Upper lobe of left lung (tissue), 6 donors: ENCODE results near the gene DUSP12. TPM values are rescaled to one million over a fixed set of nuclear protein-coding genes. Genes with fewer than 3 reads are reported as not detected.

Experiments used
- ATAC-seq, 2 donors: fragments of 200-7000 bp; cut with Tn5 transposase; one replicate each; pipeline ENCODE4 v1.9.1; 2022; ENCODE audit warnings: mild to moderate bottlenecking in 2 of 2, moderate library complexity in 2 of 2; ENCODE audit not compliant: low FRiP score in 2 of 2
- DNase-seq, 2 donors: peaks; one replicate each; pipeline ENCODE4 v3.0.0-alpha.2; 2019 to 2020
- H3K27ac ChIP-seq, 4 donors: fragments of 200-600 bp; sonication (generic); one replicate each; pipeline ENCODE4 v1.5.1; 2016 to 2019
- H3K27me3 ChIP-seq, 4 donors: fragments of 200-600 bp; sonication (generic); one replicate each; pipeline ENCODE4 v1.5.1; 2017 to 2019
- H3K36me3 ChIP-seq, 4 donors: fragments of 200-600 bp; sonication (generic); one replicate each; pipeline ENCODE4 v1.5.1; 2016 to 2019
- H3K4me1 ChIP-seq, 4 donors: fragments of 200-600 bp; sonication (generic); one replicate each; pipeline ENCODE4 v1.5.1; 2018 to 2019
- H3K4me3 ChIP-seq, 4 donors: fragments of 200-600 bp; sonication (generic); one replicate each; pipeline ENCODE4 v1.5.1; 2017 to 2019; ENCODE audit warnings: mild to moderate bottlenecking in 2 of 4, moderate library complexity in 1 of 4
- H3K9me3 ChIP-seq, 4 donors: fragments of 200-600 bp; sonication (generic); one replicate each; pipeline ENCODE4 v1.5.1; 2018 to 2019
- EP300 ChIP-seq, 4 donors: sonication (generic); formaldehyde crosslinking; IDR thresholded peaks; one replicate each; pipeline ENCODE4 v1.5.1; 2017; ENCODE audit warnings: antibody characterized with exemption in 4 of 4, control low read depth in 2 of 4
- POLR2A ChIP-seq, 4 donors: fragments of 450-650 bp; IDR thresholded peaks; one replicate each; pipeline ENCODE4 v1.5.1; 2016 to 2017; ENCODE audit warnings: antibody characterized with exemption in 4 of 4, mild to moderate bottlenecking in 2 of 4
- POLR2AphosphoS5 ChIP-seq, 2 donors: sonication (generic); formaldehyde crosslinking; IDR thresholded peaks; one replicate each; pipeline ENCODE4 v1.5.1; 2017; ENCODE audit warnings: antibody characterized with exemption in 2 of 2
- WGBS, 2 donors: methylation state at CpG; one replicate each; pipeline ENCODE4 v1.1.5; 2017 to 2018; 5-methylcytosine and 5-hydroxymethylcytosine counted together
- total RNA-seq, 6 donors: library from RNA; depleted of rRNA in 4 of 6; stranded (reverse); fragments of >200 nt in 4 of 6; gene quantifications; one replicate each; pipeline versions ENCODE4 v1.1.0 to v1.2.1, GENCODE V29; 2016 to 2021
- TF ChIP-seq, protein P1 (sequence below), 6 experiments: fragments of 450-650 bp in 4 of 6; fragments of 200-600 bp in 2 of 6; sonication (generic) in 2 of 6; IDR thresholded peaks; one replicate each; pipeline ENCODE4 v1.5.1; 2016 to 2019; ENCODE audit warnings: antibody characterized with exemption in 6 of 6
- donor health status: DM: no; HTN: no; CAD: no; lungs with moderate emphysema.
- donor health status: DM: no; HTN: yes; CAD: no; lungs with severe emphysema.

DUSP12 gene
- total RNA-seq, 6 donors from 2014 or later = 4.6 to 29.0 (median 15.9) TPM

DNA sequence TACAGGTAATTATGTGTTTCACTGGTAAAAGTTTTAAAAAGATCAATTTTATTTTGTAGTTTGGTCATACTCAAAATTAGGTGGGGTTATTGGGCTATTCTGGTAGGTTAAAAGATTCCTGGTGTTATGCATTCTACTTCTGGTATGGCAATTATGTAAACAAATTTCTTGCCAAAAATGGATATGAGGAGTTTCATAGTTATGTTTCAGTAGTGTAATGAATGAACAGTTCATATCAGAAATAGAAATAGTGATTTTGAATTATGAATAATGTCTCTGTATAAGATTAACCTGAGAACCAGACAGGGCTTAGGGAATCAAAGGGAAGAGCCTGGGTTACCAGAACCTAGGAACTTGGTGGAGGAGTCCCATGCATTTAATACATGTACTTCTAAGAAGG, 32.4 kb downstream of the DUSP12 start:
- TF ChIP-seq, protein P1, sequence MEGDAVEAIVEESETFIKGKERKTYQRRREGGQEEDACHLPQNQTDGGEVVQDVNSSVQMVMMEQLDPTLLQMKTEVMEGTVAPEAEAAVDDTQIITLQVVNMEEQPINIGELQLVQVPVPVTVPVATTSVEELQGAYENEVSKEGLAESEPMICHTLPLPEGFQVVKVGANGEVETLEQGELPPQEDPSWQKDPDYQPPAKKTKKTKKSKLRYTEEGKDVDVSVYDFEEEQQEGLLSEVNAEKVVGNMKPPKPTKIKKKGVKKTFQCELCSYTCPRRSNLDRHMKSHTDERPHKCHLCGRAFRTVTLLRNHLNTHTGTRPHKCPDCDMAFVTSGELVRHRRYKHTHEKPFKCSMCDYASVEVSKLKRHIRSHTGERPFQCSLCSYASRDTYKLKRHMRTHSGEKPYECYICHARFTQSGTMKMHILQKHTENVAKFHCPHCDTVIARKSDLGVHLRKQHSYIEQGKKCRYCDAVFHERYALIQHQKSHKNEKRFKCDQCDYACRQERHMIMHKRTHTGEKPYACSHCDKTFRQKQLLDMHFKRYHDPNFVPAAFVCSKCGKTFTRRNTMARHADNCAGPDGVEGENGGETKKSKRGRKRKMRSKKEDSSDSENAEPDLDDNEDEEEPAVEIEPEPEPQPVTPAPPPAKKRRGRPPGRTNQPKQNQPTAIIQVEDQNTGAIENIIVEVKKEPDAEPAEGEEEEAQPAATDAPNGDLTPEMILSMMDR (IDR thresholded peaks at IDR 0.05) = no peak
- TF ChIP-seq EP300 (IDR thresholded peaks at IDR 0.05) (no peak), POLR2AphosphoS5 (IDR thresholded peaks at IDR 0.05) (no peak), POLR2A (IDR thresholded peaks at IDR 0.05) (no peak)
- no peak for ATAC-seq
- peaks cover 0 to 2% (median 0%) of the 10 kb centered on the region in 4 donors for H3K4me1 ChIP-seq
- DNase-seq = no peak
- no peak overlapping the region for H3K4me3 ChIP-seq
- no peak overlapping the region for H3K27ac ChIP-seq
- H3K27me3 ChIP-seq = no peaks in the 10 kb centered on the region
- peaks cover 3 to 60% (median 26%) of the 10 kb centered on the region in 4 donors for H3K36me3 ChIP-seq
- H3K9me3 ChIP-seq = no peaks in the 10 kb centered on the region

GRCh38 chr1:161782886-161783285, 33.3 kb downstream of the DUSP12 start:
- no peak overlapping the region for H3K4me3 ChIP-seq
- ATAC-seq (no peak), DNase-seq (no peak)
- no peaks in the 10 kb centered on the region for H3K9me3 ChIP-seq
- H3K27ac ChIP-seq = no peak overlapping the region
- TF ChIP-seq POLR2AphosphoS5 (IDR thresholded peaks at IDR 0.05) (no peak), POLR2A (IDR thresholded peaks at IDR 0.05) (no peak), EP300 (IDR thresholded peaks at IDR 0.05) (no peak)
- TF ChIP-seq, protein P1 (IDR thresholded peaks at IDR 0.05) = no peak
- H3K4me1 ChIP-seq = peaks cover 0 to 2% (median 0%) of the 10 kb centered on the region in 4 donors
- peaks cover 3 to 68% (median 29%) of the 10 kb centered on the region in 4 donors for H3K36me3 ChIP-seq
- WGBS, 2 donors = 96 to 99% methylated on average over 3 to 4 of the region's 4 CpGs
- no peaks in the 10 kb centered on the region for H3K27me3 ChIP-seq

GRCh38 chr1:161784968-161785367, 35.4 kb downstream of the DUSP12 start:
- H3K4me3 ChIP-seq = no peak overlapping the region
- DNase-seq = no peak
- H3K27ac ChIP-seq = no peak overlapping the region
- WGBS, 2 donors = 67 to 90% methylated on average over 1 of the region's 1 CpG
- H3K4me1 ChIP-seq = peaks cover 0 to 2% (median 0%) of the 10 kb centered on the region in 4 donors
- no peaks in the 10 kb centered on the region for H3K9me3 ChIP-seq
- TF ChIP-seq, protein P1 (IDR thresholded peaks at IDR 0.05) = no peak
- TF ChIP-seq POLR2AphosphoS5 (IDR thresholded peaks at IDR 0.05) (no peak), POLR2A (IDR thresholded peaks at IDR 0.05) (no peak), EP300 (IDR thresholded peaks at IDR 0.05) (no peak)
- ATAC-seq = peak in 1 of 2 donors; percentile 45
- H3K36me3 ChIP-seq = peaks cover 3 to 77% (median 32%) of the 10 kb centered on the region in 4 donors
- H3K27me3 ChIP-seq = no peaks in the 10 kb centered on the region

DNA sequence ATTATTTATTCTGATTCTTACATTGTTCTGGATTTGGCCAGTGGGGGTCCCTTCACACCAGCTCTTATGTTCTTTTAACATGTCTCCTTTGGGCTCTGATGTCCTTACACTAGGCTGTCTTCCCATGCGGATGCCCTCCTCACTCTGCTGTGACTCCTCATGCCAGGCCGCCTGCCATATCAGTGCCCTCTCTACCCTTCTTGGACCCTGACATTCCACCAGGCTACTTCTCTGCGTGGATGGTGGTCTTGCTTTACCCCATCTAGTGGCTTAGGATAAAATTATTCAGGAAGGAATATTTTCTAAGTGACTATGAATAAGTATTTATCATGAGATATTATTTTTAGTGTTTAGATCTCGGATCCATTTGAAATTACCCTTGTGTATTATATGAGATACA, 37.8 kb downstream of the DUSP12 start:
- Histone ChIP-seq H3K27ac (no peak overlapping the region), H3K27me3 (no peaks in the 10 kb centered on the region), H3K9me3 (no peaks in the 10 kb centered on the region), H3K4me1 (no peaks in the 10 kb centered on the region), H3K36me3 (peaks cover 3 to 75% (median 36%) of the 10 kb centered on the region in 4 donors), H3K4me3 (no peak overlapping the region)
- no peak for TF ChIP-seq POLR2A (IDR thresholded peaks at IDR 0.05)
- TF ChIP-seq EP300 (IDR thresholded peaks at IDR 0.05) = no peak
- TF ChIP-seq POLR2AphosphoS5 (IDR thresholded peaks at IDR 0.05) = no peak
- 86 to 91% methylated on average over 4 of the region's 4 CpGs for WGBS, 2 donors
- ATAC-seq = no peak
- no peak for DNase-seq

DNA sequence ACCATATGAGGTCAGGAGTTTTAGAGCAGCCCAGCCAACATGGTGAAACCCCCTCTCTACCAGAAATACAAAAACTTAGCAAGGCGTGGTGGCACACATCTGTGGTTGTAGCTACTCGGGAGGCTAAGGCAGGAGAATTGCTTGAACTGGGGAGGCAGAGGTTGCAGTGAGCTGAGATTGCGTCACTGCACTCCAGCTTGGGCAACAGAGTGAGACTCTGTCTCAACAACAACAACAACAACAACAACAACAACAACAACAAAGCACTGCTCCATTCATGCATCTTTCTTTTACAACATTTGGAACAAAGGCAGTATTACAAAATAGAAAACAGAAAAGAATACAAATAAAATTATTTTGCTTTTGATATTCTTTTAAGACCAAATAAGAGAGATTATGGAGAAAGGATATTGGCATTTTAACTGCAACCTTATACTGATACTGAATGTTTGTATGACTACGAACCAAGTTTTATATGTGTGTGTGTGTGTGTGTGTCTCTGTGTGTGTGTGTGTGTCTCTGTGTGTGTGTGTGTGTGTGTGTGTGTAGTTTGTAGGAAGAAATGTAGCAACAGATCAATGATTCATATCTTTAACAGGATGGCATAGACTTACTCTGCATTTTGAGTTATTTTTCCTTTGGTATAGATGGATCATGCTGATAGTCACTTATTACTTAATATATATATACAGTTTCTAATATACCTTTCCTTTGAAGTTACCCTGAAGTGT, 41.2 kb downstream of the DUSP12 start:
- H3K4me1 ChIP-seq = no peaks in the 10 kb centered on the region
- H3K27me3 ChIP-seq = no peaks in the 10 kb centered on the region
- ATAC-seq (no peak), DNase-seq (no peak)
- no peak overlapping the region for H3K4me3 ChIP-seq
- peaks cover 8 to 76% (median 28%) of the 10 kb centered on the region in 4 donors for H3K36me3 ChIP-seq
- no peak overlapping the region for H3K27ac ChIP-seq
- H3K9me3 ChIP-seq = no peaks in the 10 kb centered on the region
- WGBS, 2 donors = 93 to 95% methylated on average over 4 of the region's 4 CpGs
- TF ChIP-seq POLR2AphosphoS5 (IDR thresholded peaks at IDR 0.05) (no peak), EP300 (IDR thresholded peaks at IDR 0.05) (no peak), POLR2A (IDR thresholded peaks at IDR 0.05) (no peak)
- TF ChIP-seq, protein P1 (IDR thresholded peaks at IDR 0.05) = no peak
